ENCODE results near the gene KCNQ1. TPM values are rescaled to one million over a fixed set of nuclear protein-coding genes. Genes with fewer than 3 reads are reported as not detected.

The KCNQ1 gene
- polyA plus RNA-seq, 1 donor (not counting 4 experiments of a cell fraction or from before 2014, with no cell fraction given) = not detected

DNA sequence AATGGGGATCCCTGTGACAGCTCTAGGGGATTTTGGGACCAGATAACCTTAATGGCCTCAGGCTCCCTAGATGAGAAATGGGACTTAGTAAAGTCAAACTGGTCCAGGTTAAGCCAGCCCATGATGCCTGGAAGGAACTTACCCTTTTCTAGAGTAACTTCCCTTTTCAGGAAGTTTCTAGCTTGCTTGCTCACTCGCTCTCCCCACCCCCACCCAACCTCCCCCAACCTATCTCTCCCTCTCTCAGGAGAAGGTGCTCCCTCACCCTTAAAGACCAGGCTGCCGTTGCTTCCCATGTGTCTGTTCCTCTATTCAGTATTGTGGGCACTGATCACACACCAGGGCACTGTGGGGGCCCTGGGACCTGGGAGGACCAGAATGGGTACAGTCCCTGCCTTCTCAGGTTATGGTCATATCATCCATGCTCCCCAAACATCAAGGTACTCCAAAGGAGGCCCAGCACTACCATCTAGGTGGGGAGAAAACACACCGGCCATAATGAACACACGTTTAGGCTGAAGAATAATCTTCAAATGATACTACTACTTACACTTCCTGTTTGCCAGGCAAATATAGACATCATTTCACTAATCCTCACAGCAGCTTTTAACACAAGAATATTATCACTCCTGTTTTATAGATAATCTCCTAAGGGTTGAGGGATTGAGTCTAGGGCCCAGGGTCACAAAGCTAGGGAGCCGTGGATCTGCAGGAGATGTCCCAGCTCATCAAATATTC is 236.8 kb downstream of the KCNQ1 start:
- H3K4me1 ChIP-seq (ENCODE audit: control insufficient read depth, extremely low read depth, insufficient read depth, low read length) = no peaks in the 10 kb centered on the region
- H2AFZ ChIP-seq (ENCODE audit: control insufficient read depth, low read length) = no peak overlapping the region
- TF ChIP-seq, protein P1, sequence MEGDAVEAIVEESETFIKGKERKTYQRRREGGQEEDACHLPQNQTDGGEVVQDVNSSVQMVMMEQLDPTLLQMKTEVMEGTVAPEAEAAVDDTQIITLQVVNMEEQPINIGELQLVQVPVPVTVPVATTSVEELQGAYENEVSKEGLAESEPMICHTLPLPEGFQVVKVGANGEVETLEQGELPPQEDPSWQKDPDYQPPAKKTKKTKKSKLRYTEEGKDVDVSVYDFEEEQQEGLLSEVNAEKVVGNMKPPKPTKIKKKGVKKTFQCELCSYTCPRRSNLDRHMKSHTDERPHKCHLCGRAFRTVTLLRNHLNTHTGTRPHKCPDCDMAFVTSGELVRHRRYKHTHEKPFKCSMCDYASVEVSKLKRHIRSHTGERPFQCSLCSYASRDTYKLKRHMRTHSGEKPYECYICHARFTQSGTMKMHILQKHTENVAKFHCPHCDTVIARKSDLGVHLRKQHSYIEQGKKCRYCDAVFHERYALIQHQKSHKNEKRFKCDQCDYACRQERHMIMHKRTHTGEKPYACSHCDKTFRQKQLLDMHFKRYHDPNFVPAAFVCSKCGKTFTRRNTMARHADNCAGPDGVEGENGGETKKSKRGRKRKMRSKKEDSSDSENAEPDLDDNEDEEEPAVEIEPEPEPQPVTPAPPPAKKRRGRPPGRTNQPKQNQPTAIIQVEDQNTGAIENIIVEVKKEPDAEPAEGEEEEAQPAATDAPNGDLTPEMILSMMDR (optimal IDR thresholded peaks at IDR 0.05 in 1 of 3, IDR thresholded peaks at IDR 0.05 in 1 of 3, conservative IDR thresholded peaks at IDR 0.05 in 1 of 3; ENCODE audit: extremely low read depth in 1 of 3, insufficient read depth in 2 of 3, low read length in 3 of 3) = no peak
- no peak for TF ChIP-seq EZH2 (IDR thresholded peaks at IDR 0.05; ENCODE audit: low read length)
- H3K79me2 ChIP-seq (ENCODE audit: control insufficient read depth, insufficient read depth, low read length) = no peaks in the 10 kb centered on the region
- no peaks in the 10 kb centered on the region for H3K27me3 ChIP-seq (ENCODE audit: control insufficient read depth, extremely low read depth, insufficient read depth, low read length)
- H3K36me3 ChIP-seq (ENCODE audit: control insufficient read depth in 2 of 2, extremely low read depth in 1 of 2, insufficient read depth in 2 of 2, low read length in 2 of 2) = no peaks in the 10 kb centered on the region
- H3K4me3 ChIP-seq (ENCODE audit: control insufficient read depth in 2 of 3, extremely low read depth in 1 of 3, insufficient read depth in 2 of 3, low read depth in 1 of 3, low read length in 3 of 3) = no peak overlapping the region
- no peak for DNase-seq (ENCODE audit: low read depth, low spot score)
- no peaks in the 10 kb centered on the region for H4K20me1 ChIP-seq (ENCODE audit: control insufficient read depth, extremely low read depth, insufficient read depth, low read length)
- dilution Hi-C loops (cut with MboI; ENCODE audit: extremely low pct_ligation_motif_present, low sequenced_read_pairs) = no loop called here
- FAIRE-seq = no peak
- no peaks in the 10 kb centered on the region for H3K9me3 ChIP-seq (ENCODE audit: control insufficient read depth, low read depth, low read length)
- H3K9me1 ChIP-seq (ENCODE audit: control insufficient read depth, extremely low read depth, insufficient read depth, low read length) = no peaks in the 10 kb centered on the region
- H3K9ac ChIP-seq (ENCODE audit: control insufficient read depth, extremely low read depth, insufficient read depth, low read length) = no peak overlapping the region
- H3K27ac ChIP-seq (ENCODE audit: control insufficient read depth, insufficient read depth, low read length) = no peak overlapping the region
- no peak overlapping the region for H3K4me2 ChIP-seq (ENCODE audit: control insufficient read depth, extremely low read depth, insufficient read depth, low read depth, low read length)

DNA sequence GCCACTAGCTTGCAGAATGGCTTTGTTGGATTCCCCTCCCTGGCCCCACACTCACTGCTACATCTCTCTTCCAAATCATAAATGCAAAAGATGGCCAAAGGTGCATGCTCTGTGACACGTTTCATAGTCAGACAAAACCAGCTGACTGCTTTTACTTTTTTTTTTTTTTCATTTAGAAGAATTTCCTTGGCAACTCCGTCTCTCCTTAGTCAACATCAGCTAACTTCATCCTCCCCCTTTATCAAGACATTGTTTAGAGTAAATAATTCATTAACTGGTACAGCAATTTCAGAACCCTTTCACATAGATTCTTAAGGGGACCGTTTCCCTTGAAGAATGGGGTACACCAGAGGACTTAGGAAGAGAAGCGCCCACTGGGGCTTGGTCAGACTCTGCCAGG is 239.0 kb downstream of the KCNQ1 start:
- Histone ChIP-seq H2AFZ (ENCODE audit: control insufficient read depth, low read length) (no peak overlapping the region), H4K20me1 (ENCODE audit: control insufficient read depth, extremely low read depth, insufficient read depth, low read length) (no peaks in the 10 kb centered on the region), H3K9me3 (ENCODE audit: control insufficient read depth, low read depth, low read length) (no peaks in the 10 kb centered on the region), H3K27ac (ENCODE audit: control insufficient read depth, insufficient read depth, low read length) (no peak overlapping the region), H3K4me1 (ENCODE audit: control insufficient read depth, extremely low read depth, insufficient read depth, low read length) (no peaks in the 10 kb centered on the region), H3K4me3 (ENCODE audit: control insufficient read depth in 2 of 3, extremely low read depth in 1 of 3, insufficient read depth in 2 of 3, low read depth in 1 of 3, low read length in 3 of 3) (no peak overlapping the region), H3K9ac (ENCODE audit: control insufficient read depth, extremely low read depth, insufficient read depth, low read length) (no peak overlapping the region), H3K9me1 (ENCODE audit: control insufficient read depth, extremely low read depth, insufficient read depth, low read length) (no peaks in the 10 kb centered on the region), H3K27me3 (ENCODE audit: control insufficient read depth, extremely low read depth, insufficient read depth, low read length) (no peaks in the 10 kb centered on the region), H3K36me3 (ENCODE audit: control insufficient read depth in 2 of 2, extremely low read depth in 1 of 2, insufficient read depth in 2 of 2, low read length in 2 of 2) (no peaks in the 10 kb centered on the region), H3K79me2 (ENCODE audit: control insufficient read depth, insufficient read depth, low read length) (no peaks in the 10 kb centered on the region), H3K4me2 (ENCODE audit: control insufficient read depth, extremely low read depth, insufficient read depth, low read depth, low read length) (no peak overlapping the region)
- TF ChIP-seq, protein P1 (optimal IDR thresholded peaks at IDR 0.05 in 1 of 3, IDR thresholded peaks at IDR 0.05 in 1 of 3, conservative IDR thresholded peaks at IDR 0.05 in 1 of 3; ENCODE audit: extremely low read depth in 1 of 3, insufficient read depth in 2 of 3, low read length in 3 of 3) = no peak
- TF ChIP-seq EZH2 (IDR thresholded peaks at IDR 0.05; ENCODE audit: low read length) = no peak
- DNase-seq (ENCODE audit: low read depth, low spot score) (no peak), FAIRE-seq (no peak)
- dilution Hi-C loops (cut with MboI; ENCODE audit: extremely low pct_ligation_motif_present, low sequenced_read_pairs) = no loop called here

All from keratinocyte (primary cell).